AG08396 (cell line): Measurements from ENCODE around the gene CYP19A1.
A peak's percentile ranks its signal among the peaks of the same experiment; 100 is the strongest.

ENCODE experiments used
- DNase-seq: peaks from one replicate; pipeline ENCODE4 v3.0.0; 2012; ENCODE audit warnings: low spot score, mixed read lengths

Gene CYP19A1

GRCh38 chr15:51325167-51325566 lies 13.2 kb downstream of the CYP19A1 start:
- DNase-seq, result no peak

- no peak for DNase-seq
Measured at GRCh38 chr15:51323749-51324148, 14.6 kb downstream of the CYP19A1 start.

GRCh38 chr15:51322621-51323296 lies 15.6 kb downstream of the CYP19A1 start:
- DNase-seq, result no peak

- no peak for DNase-seq
Measured at GRCh38 chr15:51321316-51321715, 17.1 kb downstream of the CYP19A1 start.

GRCh38 chr15:51320843-51321242 lies 17.6 kb downstream of the CYP19A1 start:
- DNase-seq, result no peak

GRCh38 chr15:51319539-51319938 lies 18.9 kb downstream of the CYP19A1 start:
- DNase-seq, result no peak

- no peak for DNase-seq
Measured at GRCh38 chr15:51318382-51319150, 19.8 kb downstream of the CYP19A1 start.

GRCh38 chr15:51316636-51317035 lies 21.8 kb downstream of the CYP19A1 start:
- DNase-seq, result no peak

- no peak for DNase-seq
Measured at GRCh38 chr15:51315726-51316125, 22.7 kb downstream of the CYP19A1 start.

- no peak for DNase-seq
Measured at GRCh38 chr15:51314391-51315337, 23.7 kb downstream of the CYP19A1 start.

GRCh38 chr15:51313644-51314280 lies 24.6 kb downstream of the CYP19A1 start:
- DNase-seq, result no peak

- DNase-seq, result no peak
Measured at GRCh38 chr15:51313074-51313393, 25.4 kb downstream of the CYP19A1 start.

GRCh38 chr15:51312166-51313073 lies 26.0 kb downstream of the CYP19A1 start:
- DNase-seq, result peak; percentile 15

GRCh38 chr15:51311510-51311909 lies 26.9 kb downstream of the CYP19A1 start:
- DNase-seq, result no peak

- DNase-seq, result no peak
Measured at GRCh38 chr15:51310064-51310463, 28.3 kb downstream of the CYP19A1 start.

- no peak for DNase-seq
Measured at GRCh38 chr15:51307811-51308210, 30.6 kb downstream of the CYP19A1 start.

GRCh38 chr15:51307325-51307724 lies 31.1 kb downstream of the CYP19A1 start:
- DNase-seq, result no peak

GRCh38 chr15:51303462-51303980 lies 34.9 kb downstream of the CYP19A1 start:
- no peak for DNase-seq

- DNase-seq, result no peak
Measured at GRCh38 chr15:51302480-51302879, 35.9 kb downstream of the CYP19A1 start.

- no peak for DNase-seq
Measured at GRCh38 chr15:51299187-51300015, 39.0 kb downstream of the CYP19A1 start.
